Liver (tissue), 9 donors: ENCODE measurements around the gene NPW. TPM values are rescaled to one million over a fixed set of nuclear protein-coding genes. Genes with fewer than 3 reads are reported as not detected.

Experiments used
- DNase-seq: peaks from one replicate; pipeline ENCODE4 v3.0.0-alpha.2; 2017; ENCODE audit warnings: low spot score
- H3K27ac ChIP-seq, 2 donors: one replicate each; pipeline ENCODE4 v1.7.0; 2013; ENCODE audit warnings: inconsistent platforms in 2 of 2, low read length in 2 of 2, control low read depth in 1 of 2, low read depth in 1 of 2, mild to moderate bottlenecking in 1 of 2
- H3K27me3 ChIP-seq, 4 donors: one replicate each; pipeline versions ENCODE4 v1.6.1 to v1.7.0; 2013; ENCODE audit warnings: low read length in 3 of 4, inconsistent platforms in 1 of 4, mild to moderate bottlenecking in 1 of 4, moderate library complexity in 1 of 4; ENCODE audit not compliant: control insufficient read depth in 4 of 4, insufficient read depth in 4 of 4
- H3K36me3 ChIP-seq, 4 donors: one replicate each; pipeline versions ENCODE4 v1.6.1 to v1.7.0; 2013; ENCODE audit warnings: low read length in 3 of 4, mild to moderate bottlenecking in 3 of 4, low read depth in 1 of 4, moderate library complexity in 1 of 4; ENCODE audit not compliant: control insufficient read depth in 4 of 4, insufficient read depth in 3 of 4
- H3K4me1 ChIP-seq, 4 donors: one replicate each; pipeline versions ENCODE4 v1.6.1 to v1.7.0; 2013; ENCODE audit warnings: low read length in 3 of 4, mild to moderate bottlenecking in 3 of 4, moderate library complexity in 1 of 4; ENCODE audit not compliant: control insufficient read depth in 4 of 4, insufficient read depth in 4 of 4
- H3K4me3 ChIP-seq, 3 donors: one replicate each; pipeline versions ENCODE4 v1.6.1 to v1.7.0; 2013; ENCODE audit warnings: low read length in 3 of 3, control low read depth in 1 of 3, low read depth in 1 of 3, mild to moderate bottlenecking in 1 of 3
- H3K9ac ChIP-seq, 2 donors: one replicate each; pipeline ENCODE4 v1.7.0; 2013; ENCODE audit warnings: low read length in 2 of 2, mild to moderate bottlenecking in 2 of 2, moderate library complexity in 2 of 2, control low read depth in 1 of 2, low read depth in 1 of 2
- H3K9me3 ChIP-seq, 4 donors: one replicate each; pipeline versions ENCODE4 v1.6.1 to v1.7.0; 2013; ENCODE audit warnings: low read length in 3 of 4; ENCODE audit not compliant: control insufficient read depth in 4 of 4
- CTCF ChIP-seq: fragments of 150-350 bp; IDR thresholded peaks from 2 replicates; pipeline ENCODE4 v1.5.1; 2017; ENCODE audit warnings: improper control_type of control experiment, low read depth, low read length; ENCODE audit not compliant: missing input control
- EGR1 ChIP-seq, 2 donors: IDR thresholded peaks; 2 replicates each; pipeline ENCODE4 v1.6.1; 2016 to 2018; ENCODE audit warnings: antibody characterized with exemption in 2 of 2, low read depth in 2 of 2
- FOXA1 ChIP-seq: IDR thresholded peaks from 2 replicates; pipeline ENCODE4 v1.6.1; 2016; ENCODE audit warnings: antibody characterized with exemption
- HNF4G ChIP-seq: IDR thresholded peaks from 2 replicates; pipeline ENCODE4 v1.6.1; 2016; ENCODE audit warnings: antibody characterized with exemption
- JUND ChIP-seq, 2 donors: IDR thresholded peaks; 2 replicates each; pipeline ENCODE4 v1.6.1; 2016; ENCODE audit warnings: antibody characterized with exemption in 2 of 2
- NR2F2 ChIP-seq: IDR thresholded peaks from 2 replicates; pipeline ENCODE4 v1.6.1; 2016; ENCODE audit warnings: antibody characterized with exemption
- RAD21 ChIP-seq, 2 donors: IDR thresholded peaks; 2 replicates each; pipeline ENCODE4 v1.6.1; 2016; ENCODE audit warnings: antibody characterized with exemption in 2 of 2, mild to moderate bottlenecking in 2 of 2
- REST ChIP-seq: IDR thresholded peaks from 2 replicates; pipeline ENCODE4 v1.6.1; 2016; ENCODE audit warnings: antibody characterized with exemption, mild to moderate bottlenecking
- RXRA ChIP-seq, 2 donors: IDR thresholded peaks; 2 replicates each; pipeline ENCODE4 v1.6.1; 2017 to 2018; ENCODE audit warnings: antibody characterized with exemption in 2 of 2, mild to moderate bottlenecking in 1 of 2
- SP1 ChIP-seq: IDR thresholded peaks from 2 replicates; pipeline ENCODE4 v1.6.1; 2018; ENCODE audit warnings: antibody characterized with exemption, mild to moderate bottlenecking
- TAF1 ChIP-seq: conservative IDR thresholded peaks from 2 replicates; pipeline ENCODE4 v1.6.1; 2016; ENCODE audit warnings: antibody characterized with exemption, mild to moderate bottlenecking
- WGBS: extraction: QIAGEN DNeasy Blood & Tissue Kit; methylation state at CpG from one replicate; pipeline ENCODE4 v1.1.7; 2013; 5-methylcytosine and 5-hydroxymethylcytosine counted together
- polyA plus RNA-seq, 2 donors: library from polyadenylated mRNA; stranded (reverse) in 1 of 2; unstranded in 1 of 2; fragments of 200-250 nt in 1 of 2; fragments of >200 nt in 1 of 2; fragmentation: Nextera tagmentation in 1 of 2; extraction: Ambion mirVana in 1 of 2; gene quantifications; one replicate each; pipeline versions ENCODE4 v1.2.1 to v1.2.3, GENCODE V29; 2013 to 2015
- total RNA-seq, 2 donors: library from RNA; depleted of rRNA; stranded (reverse); fragments of >200 nt; gene quantifications; one replicate each; pipeline ENCODE4 v1.2.3, GENCODE V29; 2014
- TF ChIP-seq, protein P1 (sequence below): IDR thresholded peaks from 2 replicates; pipeline ENCODE4 v1.6.1; 2016; ENCODE audit warnings: antibody characterized with exemption
- donor health status: healthy.
- donor health status: healthy.
- donor health status: healthy.
- donor health status: healthy.
- donor health status: healthy.

The NPW gene
- total and polyA plus RNA-seq, 4 donors, result 1.3 to 20.6 (median 9.1) TPM

- no peak for TF ChIP-seq REST
- no peak for TF ChIP-seq EGR1 (IDR thresholded peaks at IDR 0.05; ENCODE audit: low read depth in 2 of 2)
Measured at GRCh38 chr16:2015947-2016208, 3.7 kb upstream of the NPW start (continued).

- no peak overlapping the region for H3K9ac ChIP-seq
- DNase-seq, result no peak
- no peak overlapping the region for H3K27ac ChIP-seq
- no peaks in the 10 kb centered on the region for H3K27me3 ChIP-seq
- peak in 1 of 2 donors; percentile 4 for TF ChIP-seq RAD21 (IDR thresholded peaks at IDR 0.05)
- TF ChIP-seq CTCF, result peak; percentile 13
- no peak for TF ChIP-seq NR2F2
- TF ChIP-seq JUND (IDR thresholded peaks at IDR 0.05), result no peak
- TF ChIP-seq HNF4G, result no peak
- peaks cover 8 to 16% (median 12%) of the 10 kb centered on the region in 4 donors for H3K4me1 ChIP-seq
- H3K9me3 ChIP-seq, result no peaks in the 10 kb centered on the region
- H3K36me3 ChIP-seq, result no peaks in the 10 kb centered on the region
- no peak overlapping the region for H3K4me3 ChIP-seq
- 58% methylated on average over 13 of the region's 13 CpGs for WGBS
Measured at GRCh38 chr16:2016407-2016922, 3.1 kb upstream of the NPW start.

DNA sequence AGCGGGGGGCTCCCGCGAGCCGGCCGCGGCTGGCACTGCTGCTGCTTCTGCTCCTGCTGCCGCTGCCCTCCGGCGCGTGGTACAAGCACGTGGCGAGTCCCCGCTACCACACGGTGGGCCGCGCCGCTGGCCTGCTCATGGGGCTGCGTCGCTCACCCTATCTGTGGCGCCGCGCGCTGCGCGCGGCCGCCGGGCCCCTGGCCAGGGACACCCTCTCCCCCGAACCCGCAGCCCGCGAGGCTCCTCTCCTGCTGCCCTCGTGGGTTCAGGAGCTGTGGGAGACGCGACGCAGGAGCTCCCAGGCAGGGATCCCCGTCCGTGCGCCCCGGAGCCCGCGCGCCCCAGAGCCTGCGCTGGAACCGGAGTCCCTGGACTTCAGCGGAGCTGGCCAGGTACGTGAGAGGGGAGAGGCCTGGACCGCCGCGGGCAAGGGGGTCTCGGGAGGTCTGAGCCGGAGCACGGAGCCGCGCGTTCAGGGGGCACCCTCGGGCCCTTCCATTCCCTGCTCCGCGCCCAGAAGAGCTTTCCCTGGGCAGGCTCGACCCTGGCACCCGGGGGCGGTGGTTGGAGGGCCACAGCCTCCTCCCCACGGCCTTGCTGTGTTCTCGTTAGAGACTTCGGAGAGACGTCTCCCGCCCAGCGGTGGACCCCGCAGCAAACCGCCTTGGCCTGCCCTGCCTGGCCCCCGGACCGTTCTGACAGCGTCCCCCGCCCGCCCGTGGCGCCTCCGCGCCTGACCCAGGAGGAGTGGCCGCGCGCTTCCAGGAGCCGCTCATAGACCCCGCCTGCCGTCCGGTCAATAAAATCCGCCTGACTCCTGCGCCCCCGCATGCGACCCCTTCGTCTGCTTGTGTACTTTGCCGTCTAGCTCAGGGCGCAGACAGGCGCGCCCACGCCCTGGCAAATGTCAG, 591 bp downstream of the NPW start:
- no peak for DNase-seq
- WGBS, result 2% methylated on average over 96 of the region's 96 CpGs
- TF ChIP-seq, protein P1, sequence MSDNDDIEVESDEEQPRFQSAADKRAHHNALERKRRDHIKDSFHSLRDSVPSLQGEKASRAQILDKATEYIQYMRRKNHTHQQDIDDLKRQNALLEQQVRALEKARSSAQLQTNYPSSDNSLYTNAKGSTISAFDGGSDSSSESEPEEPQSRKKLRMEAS, result no peak
- no peak for TF ChIP-seq RXRA (IDR thresholded peaks at IDR 0.05)
- no peak for TF ChIP-seq TAF1
- TF ChIP-seq FOXA1, result no peak
- no peak for TF ChIP-seq EGR1 (IDR thresholded peaks at IDR 0.05; ENCODE audit: low read depth in 2 of 2)
- no peak for TF ChIP-seq SP1
- TF ChIP-seq CTCF, result no peak
- no peak for TF ChIP-seq RAD21 (IDR thresholded peaks at IDR 0.05)
- H3K36me3 ChIP-seq, result no peaks in the 10 kb centered on the region
- no peaks in the 10 kb centered on the region for H3K27me3 ChIP-seq
- no peak overlapping the region for H3K27ac ChIP-seq
- no peak overlapping the region for H3K9ac ChIP-seq
- H3K4me1 ChIP-seq, result peaks cover 20 to 35% (median 24%) of the 10 kb centered on the region in 4 donors
- H3K9me3 ChIP-seq, result no peaks in the 10 kb centered on the region
- H3K4me3 ChIP-seq, result peak overlapping the region in 1 of 3 donors; percentile 28
